ENCODE measurements around the gene MCMBP. TPM values are rescaled to one million over a fixed set of nuclear protein-coding genes. Genes with fewer than 3 reads are reported as not detected.

Gene MCMBP
- polyA plus RNA-seq, 1 of the 3 experiments (the other 2 are of a cell fraction) = 33.1 TPM

DNA sequence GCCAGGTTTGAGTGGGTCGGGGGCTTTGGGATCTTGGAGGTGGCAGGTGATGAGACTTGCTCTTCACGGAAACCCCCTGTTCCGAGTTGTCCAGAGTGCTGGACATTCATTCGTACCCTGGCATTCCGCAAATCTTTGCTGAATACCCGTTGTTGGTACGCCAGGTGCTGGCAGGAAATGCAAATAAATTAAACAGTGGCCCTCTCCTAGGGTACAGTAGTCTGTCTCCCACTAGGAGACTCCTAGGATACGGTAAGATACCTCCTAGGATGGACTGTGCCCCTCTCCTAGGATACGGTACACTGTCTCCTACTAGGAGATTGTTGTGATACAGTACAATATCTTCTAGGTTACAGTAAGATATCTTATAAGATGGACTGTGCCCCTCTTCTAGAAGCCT lies 20.4 kb upstream of the MCMBP start:
- Histone ChIP-seq H3K36me3 (replicated peaks in 1 of 2; ENCODE audit: control insufficient read depth in 1 of 2, insufficient read depth in 2 of 2, low read length in 1 of 2) (peaks cover under 1 to 6% of the 10 kb centered on the region in 2 experiments), H3K9me3 (no peaks in the 10 kb centered on the region), H4K20me1 (ENCODE audit: insufficient read depth) (peaks cover 40% of the 10 kb centered on the region), H3K27ac (ENCODE audit: low read depth in 2 of 2, low read length in 1 of 2) (peak overlapping the region; percentile 83 to 85), H3K4me1 (ENCODE audit: control insufficient read depth in 1 of 2, insufficient read depth in 2 of 2, low read depth in 1 of 2, low read length in 1 of 2) (peaks cover 0 to 24% of the 10 kb centered on the region in 2 experiments; a peak in 3 of 4 replicates), H3K79me2 (ENCODE audit: insufficient read depth) (peaks cover 66% of the 10 kb centered on the region), H2AFZ (ENCODE audit: low read depth) (peak overlapping the region; percentile 97; the same call in 1 of the 2 replicates), H3K27me3 (ENCODE audit: insufficient read depth) (no peaks in the 10 kb centered on the region), H3K9ac (peak overlapping the region; percentile 96), H3K4me3 (ENCODE audit: low read depth in 2 of 2, low read length in 1 of 2) (peak overlapping the region; percentile 95 to 99), H3K4me2 (peak overlapping the region; percentile 90), H3F3A (replicated peaks; ENCODE audit: insufficient read depth) (peaks cover 5% of the 10 kb centered on the region), H3K9me2 (no peaks in the 10 kb centered on the region)
- TF ChIP-seq USF1 (IDR thresholded peaks at IDR 0.05; ENCODE audit: borderline replicate concordance, low read depth) = no peak
- TF ChIP-seq, protein P1, sequence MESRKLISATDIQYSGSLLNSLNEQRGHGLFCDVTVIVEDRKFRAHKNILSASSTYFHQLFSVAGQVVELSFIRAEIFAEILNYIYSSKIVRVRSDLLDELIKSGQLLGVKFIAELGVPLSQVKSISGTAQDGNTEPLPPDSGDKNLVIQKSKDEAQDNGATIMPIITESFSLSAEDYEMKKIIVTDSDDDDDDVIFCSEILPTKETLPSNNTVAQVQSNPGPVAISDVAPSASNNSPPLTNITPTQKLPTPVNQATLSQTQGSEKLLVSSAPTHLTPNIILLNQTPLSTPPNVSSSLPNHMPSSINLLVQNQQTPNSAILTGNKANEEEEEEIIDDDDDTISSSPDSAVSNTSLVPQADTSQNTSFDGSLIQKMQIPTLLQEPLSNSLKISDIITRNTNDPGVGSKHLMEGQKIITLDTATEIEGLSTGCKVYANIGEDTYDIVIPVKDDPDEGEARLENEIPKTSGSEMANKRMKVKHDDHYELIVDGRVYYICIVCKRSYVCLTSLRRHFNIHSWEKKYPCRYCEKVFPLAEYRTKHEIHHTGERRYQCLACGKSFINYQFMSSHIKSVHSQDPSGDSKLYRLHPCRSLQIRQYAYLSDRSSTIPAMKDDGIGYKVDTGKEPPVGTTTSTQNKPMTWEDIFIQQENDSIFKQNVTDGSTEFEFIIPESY (IDR thresholded peaks at IDR 0.05; ENCODE audit: borderline replicate concordance, low read depth) = no peak
- ChIA-PET CTCF (interaction anchor here (1.0 to 5.9 kb wide), 3 partner anchors 15 to 206 kb away, joined by 4 to 23 read pairs (median 4); partner anchors contain the start of gene MCMBP), POLR2A (interaction anchor here (0.7 to 2.6 kb wide), 4 partner anchors 20 to 296 kb away, joined by 3 to 18 read pairs (median 6); partner anchors contain the start of genes INPP5F, MCMBP and TIAL1)
- peak; percentile 23 for DNase-seq
- 2% methylated on average over 8 of the region's 9 CpGs for WGBS (ENCODE audit: low lambda C conversion rate)

GRCh38 chr10:119892188-119893065 lies 19.8 kb upstream of the MCMBP start, which contains the start of gene SEC23IP:
SEC23IP (plus strand) TSS chr10:119892730; CDS start chr10:119892783, 53 bp downstream.
- 1% methylated on average over 37 of the region's 61 CpGs for WGBS (ENCODE audit: low lambda C conversion rate)
- ChIA-PET CTCF (interaction anchor here (1.0 to 5.9 kb wide), 2 partner anchors 14 to 20 kb away, joined by 4 to 23 read pairs; partner anchors contain the start of gene MCMBP), POLR2A (interaction anchor here (1.0 to 2.6 kb wide), 3 partner anchors 20 to 295 kb away, joined by 3 to 18 read pairs (median 4); partner anchors contain the start of genes INPP5F, MCMBP and TIAL1)
- H3F3A ChIP-seq (replicated peaks; ENCODE audit: insufficient read depth) = peaks cover 5% of the 10 kb centered on the region
- peaks cover 0 to 5% of the 10 kb centered on the region in 2 experiments for H3K36me3 ChIP-seq (replicated peaks in 1 of 2; ENCODE audit: control insufficient read depth in 1 of 2, insufficient read depth in 2 of 2, low read length in 1 of 2)
- H3K4me1 ChIP-seq (ENCODE audit: control insufficient read depth in 1 of 2, insufficient read depth in 2 of 2, low read depth in 1 of 2, low read length in 1 of 2) = peaks cover 0 to 24% of the 10 kb centered on the region in 2 experiments; a peak in 3 of 4 replicates
- peak within 1 kb of the TSS; percentile 95 to 99 for H3K4me3 ChIP-seq (ENCODE audit: low read depth in 2 of 2, low read length in 1 of 2)
- no peaks in the 10 kb centered on the region for H3K9me3 ChIP-seq
- H3K4me2 ChIP-seq = peak within 1 kb of the TSS; percentile 90
- peaks cover 38% of the 10 kb centered on the region for H4K20me1 ChIP-seq (ENCODE audit: insufficient read depth)
- H3K79me2 ChIP-seq (ENCODE audit: insufficient read depth) = peaks cover 61% of the 10 kb centered on the region
- peak within 1 kb of the TSS; percentile 96 for H3K9ac ChIP-seq
- no peaks in the 10 kb centered on the region for H3K27me3 ChIP-seq (ENCODE audit: insufficient read depth)
- H3K27ac ChIP-seq (ENCODE audit: low read depth in 2 of 2, low read length in 1 of 2) = peak within 1 kb of the TSS; percentile 83 to 87
- peak within 1 kb of the TSS; percentile 100 for H2AFZ ChIP-seq (ENCODE audit: low read depth)
- peak; percentile 91 for DNase-seq
- no peaks in the 10 kb centered on the region for H3K9me2 ChIP-seq
- TF ChIP-seq, protein P2, sequence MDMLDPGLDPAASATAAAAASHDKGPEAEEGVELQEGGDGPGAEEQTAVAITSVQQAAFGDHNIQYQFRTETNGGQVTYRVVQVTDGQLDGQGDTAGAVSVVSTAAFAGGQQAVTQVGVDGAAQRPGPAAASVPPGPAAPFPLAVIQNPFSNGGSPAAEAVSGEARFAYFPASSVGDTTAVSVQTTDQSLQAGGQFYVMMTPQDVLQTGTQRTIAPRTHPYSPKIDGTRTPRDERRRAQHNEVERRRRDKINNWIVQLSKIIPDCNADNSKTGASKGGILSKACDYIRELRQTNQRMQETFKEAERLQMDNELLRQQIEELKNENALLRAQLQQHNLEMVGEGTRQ (IDR thresholded peaks at IDR 0.05; ENCODE audit: borderline replicate concordance, low read depth, low read length) = peak; percentile 75; the same call in 1 of the 2 replicates
- TF ChIP-seq FOXM1 (IDR thresholded peaks at IDR 0.05; ENCODE audit: low read depth) (no peak), CTCF (IDR thresholded peaks at IDR 0.05) (no peak), RAD21 (IDR thresholded peaks at IDR 0.05; ENCODE audit: low read length) (no peak), USF1 (IDR thresholded peaks at IDR 0.05; ENCODE audit: borderline replicate concordance, low read depth) (peak; percentile 98), EZH2phosphoT487 (IDR thresholded peaks at IDR 0.05; ENCODE audit: borderline replicate concordance, low read depth) (no peak), IRF3 (IDR thresholded peaks at IDR 0.05; ENCODE audit: low read depth, low read length) (no peak; the same call in 1 of the 2 replicates), POLR2AphosphoS5 (IDR thresholded peaks at IDR 0.05; ENCODE audit: low read depth, low read length) (peak; percentile 94), RCOR1 (IDR thresholded peaks at IDR 0.05; ENCODE audit: low read length) (peak; percentile 59), RXRA (IDR thresholded peaks at IDR 0.05; ENCODE audit: borderline replicate concordance, low read depth) (no peak), FOXJ3 (CRISPR knock-in tag; IDR thresholded peaks at IDR 0.05) (0 out of 2 replicates have a peak, but pooled peaks have one; percentile 22), CHD2 (IDR thresholded peaks at IDR 0.05; ENCODE audit: low read length, partially characterized antibody) (peak; percentile 88), NFIC (IDR thresholded peaks at IDR 0.05; ENCODE audit: borderline replicate concordance) (no peak), FOSL2 (IDR thresholded peaks at IDR 0.05; ENCODE audit: borderline replicate concordance, low read depth) (no peak)

All from SK-N-SH (cell line).